GM12878 (cell line): Measurements from ENCODE around the gene PIK3R4. TPM values are rescaled to one million over a fixed set of nuclear protein-coding genes. Genes with fewer than 3 reads are reported as not detected.
A peak's percentile ranks its signal among the peaks of the same experiment; 100 is the strongest.

Experiments used
- ATAC-seq: fragments of 200-7000 bp; cut with Tn5 transposase; 3 replicates; pipeline ENCODE4 v1.9.1; 2020; ENCODE audit warnings: mild to moderate bottlenecking, moderate library complexity
- BruUV-seq: library from RNA; stranded (reverse); fragments of 400-500 nt; replicated peaks from 2 replicates; lab custom pipeline; 2021; lab: Mats Ljungman, UMichigan
- CTCF ChIA-PET: fragments of 300-600 bp; sonication (Branson Sonifier 250); formaldehyde crosslinking; extraction: SDS; loops from one replicate; lab custom pipeline; 2021; ENCODE audit warnings: inconsistent platforms; lab: Yijun Ruan, JAX
- POLR2A ChIA-PET: fragments of 350-600 bp; formaldehyde crosslinking; extraction: SDS; loops from one replicate; lab custom pipeline; 2021; ENCODE audit warnings: inconsistent platforms; lab: Charles Lee
- RAD21 ChIA-PET: fragments of 300-600 bp; sonication (Branson Sonifier 250); formaldehyde crosslinking; loops from one replicate; lab custom pipeline; 2023; ENCODE audit warnings: antibody characterized with exemption; ENCODE audit not compliant: unreplicated experiment; lab: Charles Lee
- SMC1A ChIA-PET: fragments of 300-600 bp; sonication (Branson Sonifier 250); formaldehyde crosslinking; loops from one replicate; lab custom pipeline; 2023; ENCODE audit not compliant: unreplicated experiment, uncharacterized antibody; lab: Charles Lee
- DNase-seq: peaks from one replicate; pipeline ENCODE4 v3.0.0-alpha.2; 2011; ENCODE audit warnings: low read depth, low spot score
- FAIRE-seq: peaks from 3 replicates; lab custom pipeline; 2011; peaks lifted over from hg19 to GRCh38; lab: Jason Lieb, UNC
- H2AFZ ChIP-seq: 2 replicates; pipeline ENCODE4 v1.6.0; 2011; ENCODE audit warnings: low read depth, low read length, control low read depth; ENCODE audit not compliant: control insufficient read depth
- H3K27ac ChIP-seq: 2 replicates; pipeline ENCODE4 v1.5.1; 2011; ENCODE audit warnings: control low read depth; ENCODE audit not compliant: control insufficient read depth, insufficient read depth
- H3K27me3 ChIP-seq, 2 experiments: replicated peaks in 1 of 2; 2 replicates each; pipeline versions ENCODE4 v1.6.0 to v1.6.1; 2011; ENCODE audit warnings: low read length in 1 of 2; ENCODE audit not compliant: control insufficient read depth in 2 of 2, insufficient read depth in 2 of 2
- H3K36me3 ChIP-seq, 2 experiments: 2 replicates each; pipeline ENCODE4 v1.5.1; 2011; ENCODE audit warnings: low read length in 1 of 2; ENCODE audit not compliant: control insufficient read depth in 2 of 2, insufficient read depth in 2 of 2
- H3K4me1 ChIP-seq: 2 replicates; pipeline ENCODE4 v1.6.1; 2011; ENCODE audit warnings: mild to moderate bottlenecking, low read length, moderate library complexity, mixed read lengths; ENCODE audit not compliant: control insufficient read depth, insufficient read depth
- H3K4me2 ChIP-seq: 2 replicates; pipeline ENCODE4 v1.6.0; 2011; ENCODE audit warnings: control low read depth; ENCODE audit not compliant: control insufficient read depth, insufficient read depth
- H3K4me3 ChIP-seq: fragments of 200-600 bp; sonication (generic); 2 replicates; pipeline ENCODE4 v1.5.1; 2016
- H3K79me2 ChIP-seq: 2 replicates; pipeline ENCODE4 v1.6.0; 2011; ENCODE audit warnings: low read length; ENCODE audit not compliant: control insufficient read depth, insufficient read depth
- H3K9ac ChIP-seq: 2 replicates; pipeline ENCODE4 v1.8.0; 2011; ENCODE audit warnings: low read length, control low read depth, mixed read lengths; ENCODE audit not compliant: control insufficient read depth, insufficient read depth
- H3K9me3 ChIP-seq: replicated peaks from 3 replicates; pipeline ENCODE4 v1.5.1; 2011; ENCODE audit warnings: mild to moderate bottlenecking, low read length; ENCODE audit not compliant: control insufficient read depth, insufficient read depth
- H4K20me1 ChIP-seq: 2 replicates; pipeline ENCODE4 v1.6.0; 2011; ENCODE audit not compliant: control insufficient read depth, insufficient read depth
- BCL11A ChIP-seq: IDR thresholded peaks from 2 replicates; pipeline ENCODE4 v1.6.1; 2011; ENCODE audit warnings: low read depth, low read length
- CUX1 ChIP-seq: IDR thresholded peaks from 2 replicates; pipeline ENCODE4 v1.6.1; 2012; ENCODE audit warnings: improper control_type of control experiment, low read depth, low read length; ENCODE audit not compliant: insufficient replicate concordance
- EED ChIP-seq: sonication (generic); IDR thresholded peaks from 2 replicates; pipeline ENCODE4 v1.6.1; 2016; ENCODE audit warnings: antibody characterized with exemption, low read depth
- ELK1 ChIP-seq: IDR thresholded peaks from 2 replicates; pipeline ENCODE4 v1.6.1; 2012; ENCODE audit warnings: low read depth, low read length, improper control_type of control experiment
- MLLT1 ChIP-seq: fragments of 450-650 bp; IDR thresholded peaks from 2 replicates; pipeline ENCODE4 v1.6.1; 2016; ENCODE audit warnings: mild to moderate bottlenecking
- PAX8 ChIP-seq: fragments of 450-650 bp; IDR thresholded peaks from 2 replicates; pipeline ENCODE4 v1.6.1; 2017; ENCODE audit warnings: mild to moderate bottlenecking, moderate library complexity
- SRF ChIP-seq, 2 experiments: IDR thresholded peaks; 2 replicates each; pipeline ENCODE4 v1.6.1; 2011; ENCODE audit warnings: low read depth in 2 of 2, low read length in 2 of 2, mild to moderate bottlenecking in 1 of 2, moderate library complexity in 1 of 2
- TBL1XR1 ChIP-seq: IDR thresholded peaks from 2 replicates; pipeline ENCODE4 v1.6.1; 2012; ENCODE audit warnings: low read depth, low read length, improper control_type of control experiment
- ZNF687 ChIP-seq: fragments of 450-650 bp; IDR thresholded peaks from 2 replicates; pipeline ENCODE4 v1.6.1; 2017; ENCODE audit warnings: mild to moderate bottlenecking, moderate library complexity
- WGBS: methylation state at CpG from one replicate; pipeline ENCODE4 v1.1.6; 2016; ENCODE audit warnings: low lambda C conversion rate; ENCODE audit not compliant: insufficient replicate concordance, insufficient coverage; ENCODE audit errors: missing lambda C conversion rate; 5-methylcytosine and 5-hydroxymethylcytosine counted together
- in situ Hi-C: fragments of 300-500 bp; cut with MboI; formaldehyde crosslinking; loops from 9 replicates; pipeline ENCODE4 v1.14.3; 2018; ENCODE audit warnings: mixed read lengths
- intact Hi-C: fragments of 100-400 bp; cut with micrococcal nuclease; formaldehyde crosslinking; loops from one replicate; pipeline ENCODE4 v1.14.2; 2022; ENCODE audit not compliant: unreplicated experiment
- polyA plus RNA-seq, 11 experiments: library from polyadenylated mRNA; depleted of rRNA in 4 of 11; unstranded in 6 of 11; stranded (reverse) in 5 of 11; fragments of >200 nt; fragmentation: Nextera tagmentation in 4 of 11; fragmentation: Illumina TruSeq in 1 of 11; extraction: Ambion mirVana in 4 of 11; extraction: Trizol in 1 of 11; gene quantifications; 1 replicate in 1 of 11; 2 replicates in 10 of 11; pipeline versions ENCODE4 v1.2.1 to v1.2.3, GENCODE V29; 2011 to 2016; ENCODE audit warnings: inconsistent platforms in 2 of 11, missing spikeins in 2 of 11, low read depth in 1 of 11
- total RNA-seq, 4 experiments: library from RNA; depleted of rRNA in 3 of 4; stranded (reverse); fragments of >200 nt in 3 of 4; fragmentation: Illumina TruSeq in 1 of 4; extraction: Trizol in 1 of 4; gene quantifications; 2 replicates each; pipeline versions ENCODE4 v1.2.1 to v1.2.3, GENCODE V29; 2013 to 2021

The PIK3R4 gene
- total and polyA plus RNA-seq, 10 of the 15 experiments (the other 5 are each of a cell fraction or from before 2014, with no cell fraction given), result 22.6 to 50.2 (median 31.1) TPM

- TF ChIP-seq CUX1, result no peak
These were observed 37.0 kb upstream of the PIK3R4 start (continued) for GRCh38 chr3:130783629-130784028.

- peak; percentile 68 for FAIRE-seq
- TF ChIP-seq ZNF687 (no peak), BCL11A (peak; percentile 28; the same call in 1 of the 2 replicates), MLLT1 (no peak), PAX8 (no peak), EED (no peak), ELK1 (no peak), SRF (IDR thresholded peaks at IDR 0.05; ENCODE audit: low read depth in 2 of 2, low read length in 2 of 2) (no peak), TBL1XR1 (no peak)
These were observed 32.9 kb upstream of the PIK3R4 start for GRCh38 chr3:130779486-130779885.

More at GRCh38 chr3:130779486-130779885, 32.9 kb upstream of the PIK3R4 start:
- ChIA-PET RAD21 (interaction anchor here (1.2 kb wide), 1 partner anchor 60 kb away, joined by 4 read pairs; no protein-coding TSS in a partner anchor), POLR2A (interaction anchor here (0.6 kb wide), 1 partner anchor 26 kb away, joined by 4 read pairs; no protein-coding TSS in a partner anchor), CTCF (no interaction called here), SMC1A (no interaction called here)
- in situ Hi-C loops (no loop called here), intact Hi-C loops (loop anchor here (2.0 kb wide), 1 partner anchor 71 kb away; no protein-coding TSS in a partner anchor)
- Histone ChIP-seq H3K79me2 (no peaks in the 10 kb centered on the region), H3K4me3 (no peak overlapping the region), H3K36me3 (no peaks in the 10 kb centered on the region), H3K27me3 (no peaks in the 10 kb centered on the region; a peak in 1 of 4 replicates), H3K27ac (peak overlapping the region; percentile 32; the same call in 1 of the 2 replicates), H3K9me3 (no peaks in the 10 kb centered on the region), H3K9ac (no peak overlapping the region), H4K20me1 (no peaks in the 10 kb centered on the region), H2AFZ (no peak overlapping the region), H3K4me1 (peaks cover 21% of the 10 kb centered on the region), H3K4me2 (peak overlapping the region; percentile 34; the same call in 1 of the 2 replicates)
- ATAC-seq, result peak; percentile 66
- BruUV-seq, result no TSS peak
- 1% methylated on average over 5 of the region's 5 CpGs for WGBS
- no peak for DNase-seq
